GM23248 (cell line): ENCODE data around the gene PVRIG. TPM values are rescaled to one million over a fixed set of nuclear protein-coding genes. Genes with fewer than 3 reads are reported as not detected.
"Not testable (repeated sequence)": the region's sequence is repeated elsewhere in the genome, so short reads cannot be mapped to it uniquely, and the experiment has no call there.

Source experiments
- DNase-seq: peaks from one replicate; pipeline ENCODE4 v3.0.0-alpha.2; 2015
- H2AFZ ChIP-seq: fragments of 200-600 bp; sonication (generic); 2 replicates; pipeline ENCODE4 v1.6.1; 2016; ENCODE audit warnings: antibody characterized with exemption
- H3F3A ChIP-seq: fragments of 200-600 bp; sonication (generic); 2 replicates; pipeline ENCODE4 v1.6.1; 2016; ENCODE audit warnings: mild to moderate bottlenecking, antibody characterized with exemption, mixed run types; ENCODE audit not compliant: insufficient read depth
- H3K27ac ChIP-seq: fragments of 200-600 bp; sonication (generic); 2 replicates; pipeline ENCODE4 v1.5.1; 2016; ENCODE audit warnings: mild to moderate bottlenecking
- H3K27me3 ChIP-seq: fragments of 200-600 bp; sonication (generic); replicated peaks from 2 replicates; pipeline ENCODE4 v1.6.1; 2016; ENCODE audit warnings: mild to moderate bottlenecking; ENCODE audit not compliant: insufficient read depth
- H3K36me3 ChIP-seq: fragments of 200-600 bp; sonication (generic); 2 replicates; pipeline ENCODE4 v1.6.1; 2016; ENCODE audit warnings: low read depth, mild to moderate bottlenecking
- H3K4me1 ChIP-seq: fragments of 200-600 bp; sonication (generic); 2 replicates; pipeline ENCODE4 v1.6.1; 2016; ENCODE audit warnings: mild to moderate bottlenecking; ENCODE audit not compliant: insufficient read depth
- H3K4me2 ChIP-seq: fragments of 200-600 bp; sonication (generic); one replicate; pipeline ENCODE4 v1.6.1; 2016; ENCODE audit warnings: mild to moderate bottlenecking; ENCODE audit not compliant: unreplicated experiment
- H3K4me3 ChIP-seq: fragments of 200-600 bp; sonication (generic); 2 replicates; pipeline ENCODE4 v1.5.1; 2016; ENCODE audit warnings: mild to moderate bottlenecking
- H3K79me2 ChIP-seq: fragments of 200-600 bp; sonication (generic); 2 replicates; pipeline ENCODE4 v1.6.1; 2016; ENCODE audit warnings: mild to moderate bottlenecking; ENCODE audit not compliant: insufficient read depth
- H3K9ac ChIP-seq: fragments of 200-600 bp; sonication (generic); 2 replicates; pipeline ENCODE4 v1.6.1; 2016; ENCODE audit warnings: mild to moderate bottlenecking
- H3K9me2 ChIP-seq: fragments of 200-600 bp; sonication (generic); 2 replicates; pipeline ENCODE4 v1.6.1; 2016; ENCODE audit warnings: mixed run types, mild to moderate bottlenecking, moderate library complexity; ENCODE audit not compliant: insufficient read depth
- H3K9me3 ChIP-seq: fragments of 200-600 bp; sonication (generic); one replicate; pipeline ENCODE4 v1.6.1; 2017; ENCODE audit warnings: low read depth
- H4K20me1 ChIP-seq: fragments of 200-600 bp; sonication (generic); 2 replicates; pipeline ENCODE4 v1.6.0; 2016; ENCODE audit not compliant: insufficient read depth
- EZH2 ChIP-seq: fragments of 200-600 bp; sonication (generic); IDR thresholded peaks from 2 replicates; pipeline ENCODE4 v1.6.1; 2018; ENCODE audit warnings: antibody characterized with exemption, mild to moderate bottlenecking; ENCODE audit not compliant: insufficient read depth, poor library complexity, severe bottlenecking
- EZH2phosphoT487 ChIP-seq: fragments of 200-600 bp; sonication (generic); IDR thresholded peaks from 2 replicates; pipeline ENCODE4 v1.6.1; 2018; ENCODE audit warnings: antibody characterized with exemption, moderate library complexity, mild to moderate bottlenecking, low read depth; ENCODE audit not compliant: insufficient read depth
- WGBS, 2 experiments: methylation state at CpG; one replicate each; pipeline ENCODE4 v1.1.6; 2015 to 2017; ENCODE audit warnings: low lambda C conversion rate in 2 of 2, low coverage in 1 of 2; ENCODE audit errors: missing lambda C conversion rate in 2 of 2; 5-methylcytosine and 5-hydroxymethylcytosine counted together
- in situ Hi-C: fragments of 300-500 bp; cut with MboI; formaldehyde crosslinking; loops from 2 replicates; pipeline ENCODE4 v1.15.0; 2020
- polyA plus RNA-seq: library from polyadenylated mRNA; unstranded; fragments of >200 nt; fragmentation: Nextera tagmentation; extraction: Ambion mirVana; gene quantifications from 2 replicates; pipeline ENCODE4 v1.2.1, GENCODE V29; 2016
- total RNA-seq: library from RNA; depleted of rRNA; stranded (reverse); fragments of >200 nt; shearing (Covaris generic); gene quantifications from 2 replicates; pipeline ENCODE4 v1.2.3, GENCODE V29; 2014

PVRIG gene
- total and polyA plus RNA-seq, 2 experiments from 2014 or later = not detected

GRCh38 chr7:100177045-100178001 is 42.4 kb upstream of the PVRIG start, which contains the start of the genes GPC2 and STAG3:
TSS of gene GPC2 (minus strand) at chr7:100177381. CDS start at chr7:100177199, 182 bp downstream.
TSS of gene STAG3 (plus strand) at chr7:100177918. CDS start at chr7:100180557, 2,639 bp downstream.
- no peaks in the 10 kb centered on the region for H3K36me3 ChIP-seq
- H3K9me3 ChIP-seq = no peaks in the 10 kb centered on the region
- peak; percentile 96 for DNase-seq
- peak within 1 kb of the TSS; percentile 98 for H2AFZ ChIP-seq
- TF ChIP-seq EZH2 = no peak
- no peak for TF ChIP-seq EZH2phosphoT487
- no peaks in the 10 kb centered on the region for H4K20me1 ChIP-seq
- H3K4me2 ChIP-seq = peak within 1 kb of the TSS; percentile 100
- H3K4me1 ChIP-seq = no peaks in the 10 kb centered on the region
- WGBS, 2 experiments = 6% methylated on average over 66 to 78 of the region's 78 CpGs
- H3K79me2 ChIP-seq = no peaks in the 10 kb centered on the region
- H3K9me2 ChIP-seq = no peaks in the 10 kb centered on the region
- no peak within 1 kb of the TSS for H3K27ac ChIP-seq
- 0 out of 2 replicates have a peak, but pooled peaks cover under 1% of the 10 kb centered on the region for H3K27me3 ChIP-seq
- no peaks in the 10 kb centered on the region for H3F3A ChIP-seq
- peak within 1 kb of the TSS; percentile 85 for H3K4me3 ChIP-seq
- in situ Hi-C loops = no loop called here
- peak within 1 kb of the TSS; percentile 72 for H3K9ac ChIP-seq

GRCh38 chr7:100180084-100180483 is 39.7 kb upstream of the PVRIG start:
- in situ Hi-C loops, H3K9ac ChIP-seq, H3K79me2 ChIP-seq, H3F3A ChIP-seq, H3K4me1 ChIP-seq, H3K4me2 ChIP-seq, H3K9me3 ChIP-seq, H3K4me3 ChIP-seq, H3K27me3 ChIP-seq, H2AFZ ChIP-seq, H3K9me2 ChIP-seq, H3K27ac ChIP-seq, H3K36me3 ChIP-seq, DNase-seq, H4K20me1 ChIP-seq: not testable (repeated sequence)
- 65 to 76% methylated on average over 3 of the region's 3 CpGs for WGBS, 2 experiments

DNA sequence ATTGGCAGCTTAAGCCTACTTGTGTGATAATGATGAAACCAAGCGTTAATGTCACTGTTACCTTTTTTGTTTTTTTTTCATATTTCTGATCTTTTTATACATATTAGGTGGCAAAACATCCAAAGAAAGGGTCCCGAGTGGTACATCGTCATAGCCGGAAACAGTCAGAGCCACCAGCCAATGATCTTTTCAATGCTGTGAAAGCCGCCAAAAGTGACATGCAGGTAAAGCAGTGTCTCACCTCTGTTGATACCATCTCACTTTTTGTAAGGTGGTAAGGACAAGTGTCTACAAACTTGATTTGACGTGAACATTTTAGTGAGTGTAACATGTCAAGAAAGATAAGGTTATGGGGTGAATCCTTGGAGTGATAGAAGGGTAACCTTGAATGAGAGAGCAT is 37.1 kb upstream of the PVRIG start:
- H3K9me2 ChIP-seq, H3K27ac ChIP-seq, H3K4me1 ChIP-seq, H2AFZ ChIP-seq, H3K36me3 ChIP-seq, H3K79me2 ChIP-seq, H4K20me1 ChIP-seq, H3K4me2 ChIP-seq, H3K9ac ChIP-seq, DNase-seq, H3K9me3 ChIP-seq, H3K27me3 ChIP-seq, in situ Hi-C loops, H3F3A ChIP-seq, H3K4me3 ChIP-seq: not testable (repeated sequence)
- WGBS, 2 experiments = 76 to 77% methylated on average over 6 of the region's 6 CpGs

- WGBS, 2 experiments = 64 to 78% methylated on average over 6 of the region's 6 CpGs
Measured at GRCh38 chr7:100183090-100183489, 36.7 kb upstream of the PVRIG start.

GRCh38 chr7:100185726-100186125 is 34.0 kb upstream of the PVRIG start:
- TF ChIP-seq EZH2 (no peak), EZH2phosphoT487 (no peak)
- WGBS, 2 experiments = 63 to 74% methylated on average over 2 of the region's 2 CpGs
- in situ Hi-C loops = no loop called here

More at GRCh38 chr7:100183090-100183489, 36.7 kb upstream of the PVRIG start:
- H3K79me2 ChIP-seq, H3K9me2 ChIP-seq, H3K27ac ChIP-seq, H4K20me1 ChIP-seq, in situ Hi-C loops, H3K4me3 ChIP-seq, H3F3A ChIP-seq, H2AFZ ChIP-seq, H3K27me3 ChIP-seq, H3K36me3 ChIP-seq, H3K4me2 ChIP-seq, H3K9ac ChIP-seq, H3K4me1 ChIP-seq, H3K9me3 ChIP-seq, DNase-seq: not testable (repeated sequence)

More at GRCh38 chr7:100185726-100186125, 34.0 kb upstream of the PVRIG start:
- no peaks in the 10 kb centered on the region for H3K9me3 ChIP-seq
- H3K36me3 ChIP-seq = no peaks in the 10 kb centered on the region
- H3K9ac ChIP-seq = no peak overlapping the region
- H4K20me1 ChIP-seq = no peaks in the 10 kb centered on the region
- H2AFZ ChIP-seq = no peak overlapping the region
- no peaks in the 10 kb centered on the region for H3K9me2 ChIP-seq
- H3K27ac ChIP-seq = no peak overlapping the region
- H3K79me2 ChIP-seq = no peaks in the 10 kb centered on the region
- no peak for DNase-seq
- H3K4me2 ChIP-seq = no peak overlapping the region
- H3K27me3 ChIP-seq = no peaks in the 10 kb centered on the region
- peaks cover 7% of the 10 kb centered on the region for H3K4me1 ChIP-seq
- H3K4me3 ChIP-seq = no peak overlapping the region
- H3F3A ChIP-seq = no peaks in the 10 kb centered on the region
